H1 (cell line): ENCODE results near the gene ATP13A2. TPM values are rescaled to one million over a fixed set of nuclear protein-coding genes. Genes with fewer than 3 reads are reported as not detected.

Experiments used
- CTCF ChIA-PET: fragments of 300-600 bp; sonication (Branson Sonifier 250); formaldehyde crosslinking; loops from one replicate; lab custom pipeline; 2021; ENCODE audit not compliant: partially characterized antibody; lab: Charles Lee
- POLR2A ChIA-PET: fragments of 300-600 bp; sonication (Branson Sonifier 250); formaldehyde crosslinking; loops from one replicate; lab custom pipeline; 2021; ENCODE audit warnings: inconsistent platforms; ENCODE audit not compliant: partially characterized antibody; lab: Charles Lee
- DNase-seq, 2 experiments: peaks; one replicate each; pipeline versions ENCODE4 v3.0.0 to v3.0.0-alpha.2; 2010 to 2022; ENCODE audit warnings: low spot score in 2 of 2, low read depth in 1 of 2, mixed read lengths in 1 of 2
- FAIRE-seq: peaks from 2 replicates; lab custom pipeline; 2011; peaks lifted over from hg19 to GRCh38; lab: Jason Lieb, UNC
- H2AFZ ChIP-seq: 2 replicates; pipeline ENCODE4 v1.8.1; 2012; ENCODE audit warnings: low read length, inconsistent platforms
- H2AK5ac ChIP-seq: 2 replicates; pipeline ENCODE4 v1.6.1; 2013; ENCODE audit warnings: low read depth, low read length
- H2BK120ac ChIP-seq: replicated peaks from 2 replicates; pipeline ENCODE3; 2013; ENCODE audit warnings: low read depth, low read length, inconsistent platforms
- H2BK12ac ChIP-seq: 2 replicates; pipeline ENCODE4 v1.6.1; 2013; ENCODE audit warnings: low read depth, low read length
- H2BK15ac ChIP-seq: 2 replicates; pipeline ENCODE4 v1.6.1; 2013; ENCODE audit warnings: low read length
- H2BK20ac ChIP-seq: 2 replicates; pipeline ENCODE4 v1.6.1; 2013; ENCODE audit warnings: low read length
- H2BK5ac ChIP-seq: 2 replicates; pipeline ENCODE4 v1.6.1; 2013; ENCODE audit warnings: low read depth, low read length
- H3K14ac ChIP-seq: 2 replicates; pipeline ENCODE4 v1.6.1; 2013; ENCODE audit warnings: inconsistent platforms; ENCODE audit not compliant: insufficient read length
- H3K18ac ChIP-seq: 2 replicates; pipeline ENCODE4 v1.6.1; 2013; ENCODE audit warnings: low read length; ENCODE audit errors: extremely low read depth
- H3K23ac ChIP-seq: 2 replicates; pipeline ENCODE4 v1.6.1; 2013; ENCODE audit warnings: inconsistent platforms; ENCODE audit not compliant: insufficient read length
- H3K23me2 ChIP-seq: 2 replicates; pipeline ENCODE4 v1.6.1; 2013; ENCODE audit warnings: low read depth, low read length
- H3K27ac ChIP-seq: 2 replicates; pipeline ENCODE4 v1.6.1; 2011; ENCODE audit warnings: low read depth, low read length, inconsistent platforms
- H3K27me3 ChIP-seq, 4 experiments: replicated peaks in 1 of 4; 1 replicate in 1 of 4; 2 replicates in 3 of 4; pipeline versions ENCODE4 v1.6.1 to v1.8.1; 2011 to 2013; ENCODE audit warnings: low read length in 3 of 4, mild to moderate bottlenecking in 3 of 4, inconsistent platforms in 2 of 4, mixed read lengths in 2 of 4, moderate library complexity in 1 of 4; ENCODE audit not compliant: control insufficient read depth in 3 of 4, insufficient read depth in 3 of 4; ENCODE audit errors: extremely low read depth in 1 of 4
- H3K36me3 ChIP-seq, 4 experiments: 2 replicates each; pipeline versions ENCODE4 v1.6.1 to v1.8.1; 2011 to 2013; ENCODE audit warnings: mild to moderate bottlenecking in 4 of 4, low read length in 3 of 4, moderate library complexity in 2 of 4, control low read depth in 1 of 4, inconsistent platforms in 1 of 4; ENCODE audit not compliant: insufficient read depth in 4 of 4, control insufficient read depth in 2 of 4
- H3K4ac ChIP-seq: replicated peaks from 2 replicates; pipeline ENCODE3; 2013; ENCODE audit warnings: low read length, low read depth, mixed read lengths, inconsistent platforms; ENCODE audit not compliant: insufficient read length
- H3K4me1 ChIP-seq, 4 experiments: replicated peaks in 1 of 4; 1 replicate in 1 of 4; 2 replicates in 3 of 4; pipeline versions ENCODE4 v1.6.1 to v1.8.1; 2011 to 2013; ENCODE audit warnings: low read length in 3 of 4, inconsistent platforms in 2 of 4, mixed read lengths in 1 of 4; ENCODE audit not compliant: insufficient read depth in 4 of 4, control insufficient read depth in 3 of 4
- H3K4me2 ChIP-seq, 2 experiments: 2 replicates each; pipeline versions ENCODE4 v1.6.1 to v1.8.1; 2011 to 2013; ENCODE audit warnings: low read depth in 2 of 2, low read length in 2 of 2, control low read depth in 1 of 2, inconsistent platforms in 1 of 2, mild to moderate bottlenecking in 1 of 2; ENCODE audit not compliant: insufficient read depth in 1 of 2
- H3K4me3 ChIP-seq, 4 experiments: fragments of 200-600, 300-600 bp in 1 of 4; sonication (generic), shearing (Covaris generic), sonication (Bioruptor Twin) in 1 of 4; 2 replicates each; pipeline versions ENCODE4 v1.5.1 to v1.8.1; 2011 to 2016; ENCODE audit warnings: low read length in 4 of 4, low read depth in 3 of 4, control low read depth in 2 of 4, inconsistent platforms in 2 of 4, mild to moderate bottlenecking in 2 of 4, mixed read lengths in 1 of 4, moderate library complexity in 1 of 4; ENCODE audit not compliant: insufficient read depth in 2 of 4; ENCODE audit errors: extremely low read depth in 1 of 4
- H3K56ac ChIP-seq: replicated peaks from 2 replicates; pipeline ENCODE3; 2013; ENCODE audit warnings: low read depth, mild to moderate bottlenecking, mixed read lengths, low read length, inconsistent platforms; ENCODE audit not compliant: insufficient read length
- H3K79me1 ChIP-seq: 2 replicates; pipeline ENCODE4 v1.6.1; 2013; ENCODE audit warnings: low read depth, low read length, control low read depth
- H3K79me2 ChIP-seq, 2 experiments: 2 replicates each; pipeline versions ENCODE4 v1.6.1 to v1.8.1; 2012 to 2013; ENCODE audit warnings: low read length in 2 of 2, mild to moderate bottlenecking in 2 of 2, inconsistent platforms in 1 of 2; ENCODE audit not compliant: insufficient read depth in 2 of 2, control insufficient read depth in 1 of 2
- H3K9ac ChIP-seq, 4 experiments: replicated peaks in 1 of 4; 1 replicate in 1 of 4; 2 replicates in 3 of 4; pipeline versions ENCODE4 v1.6.1 to v1.8.1; 2011 to 2013; ENCODE audit warnings: low read depth in 3 of 4, low read length in 3 of 4, control low read depth in 2 of 4, mild to moderate bottlenecking in 2 of 4, moderate library complexity in 2 of 4, inconsistent platforms in 1 of 4; ENCODE audit errors: extremely low read depth in 1 of 4
- H3K9me3 ChIP-seq, 2 experiments: 2 replicates each; pipeline versions ENCODE4 v1.6.1 to v1.8.1; 2012 to 2013; ENCODE audit warnings: mild to moderate bottlenecking in 2 of 2, moderate library complexity in 2 of 2, control low read depth in 1 of 2, inconsistent platforms in 1 of 2, low read depth in 1 of 2, low read length in 1 of 2, mixed read lengths in 1 of 2; ENCODE audit not compliant: insufficient read depth in 2 of 2
- H4K20me1 ChIP-seq, 2 experiments: replicated peaks in 1 of 2; 2 replicates each; pipeline versions ENCODE3 to v1.8.1; 2011 to 2013; ENCODE audit warnings: inconsistent platforms in 2 of 2, low read length in 2 of 2, mild to moderate bottlenecking in 1 of 2; ENCODE audit not compliant: insufficient read depth in 2 of 2, control insufficient read depth in 1 of 2
- H4K5ac ChIP-seq: 2 replicates; pipeline ENCODE4 v1.6.1; 2013; ENCODE audit warnings: low read length, low read depth, mixed read lengths, inconsistent platforms; ENCODE audit not compliant: insufficient read length
- H4K8ac ChIP-seq: 2 replicates; pipeline ENCODE4 v1.8.0; 2013; ENCODE audit warnings: mild to moderate bottlenecking, moderate library complexity, low read length, inconsistent platforms; ENCODE audit not compliant: insufficient read depth; ENCODE audit errors: extremely low read depth
- H4K91ac ChIP-seq: replicated peaks from 2 replicates; pipeline ENCODE3; 2013; ENCODE audit warnings: low read length, mixed read lengths, inconsistent platforms; ENCODE audit not compliant: insufficient read length
- EP300 ChIP-seq, 2 experiments: IDR thresholded peaks; 1 replicate in 1 of 2; 2 replicates in 1 of 2; pipeline ENCODE4 v1.6.1; 2011 to 2012; ENCODE audit warnings: low read depth in 2 of 2, low read length in 2 of 2, mild to moderate bottlenecking in 2 of 2, borderline replicate concordance in 1 of 2, inconsistent platforms in 1 of 2, moderate library complexity in 1 of 2
- GABPA ChIP-seq: IDR thresholded peaks from 2 replicates; pipeline ENCODE4 v1.6.1; 2011; ENCODE audit warnings: mild to moderate bottlenecking, low read length, moderate library complexity, borderline replicate concordance; ENCODE audit not compliant: insufficient read depth
- HDAC6 ChIP-seq: IDR thresholded peaks from one replicate; pipeline ENCODE4 v1.7.1; 2012; ENCODE audit warnings: low read depth, mild to moderate bottlenecking, inconsistent platforms, low read length, moderate library complexity
- SIX5 ChIP-seq: IDR thresholded peaks from 2 replicates; pipeline ENCODE4 v1.6.1; 2011; ENCODE audit warnings: mild to moderate bottlenecking, low read depth, low read length
- WGBS, 2 experiments: shearing (Covaris generic) in 1 of 2; methylation state at CpG; one replicate each; pipeline versions ENCODE4 v1.1.6 to v1.1.7; 2013 to 2015; ENCODE audit warnings: low lambda C conversion rate in 2 of 2, mixed read lengths in 2 of 2, inconsistent platforms in 1 of 2, low coverage in 1 of 2, missing lambda C conversion rate in 1 of 2; ENCODE audit not compliant: insufficient replicate concordance in 2 of 2, insufficient coverage in 1 of 2, insufficient read length in 1 of 2; ENCODE audit errors: extremely low coverage in 1 of 2, missing lambda C conversion rate in 1 of 2; 5-methylcytosine and 5-hydroxymethylcytosine counted together
- polyA plus RNA-seq, 7 experiments: library from polyadenylated mRNA; depleted of rRNA in 3 of 7; stranded (reverse) in 5 of 7; unstranded in 2 of 7; fragments of >200 nt in 5 of 7; fragments of 200-250 nt in 2 of 7; gene quantifications; 1 replicate in 5 of 7; 2 replicates in 1 of 7; 4 replicates in 1 of 7; pipeline versions ENCODE4 v1.2.1 to v1.2.3, GENCODE V29; 2011 to 2013; ENCODE audit warnings: missing spikeins in 2 of 7, mixed read lengths in 2 of 7
- total RNA-seq: library from RNA; stranded (reverse); fragmentation: NEBNext Ultra II Directional; extraction: Animal tissue kit (Norgen Biotek cat#: 25700); gene quantifications from 2 replicates; pipeline ENCODE4 v1.2.1, GENCODE V29; 2021
- TF ChIP-seq, protein P1 (sequence below): IDR thresholded peaks from 2 replicates; pipeline ENCODE4 v1.6.1; 2011; ENCODE audit warnings: low read depth, mild to moderate bottlenecking, low read length; ENCODE audit not compliant: insufficient read depth

The ATP13A2 gene
- total and polyA plus RNA-seq, 2 of the 8 experiments (the other 6 are each of a cell fraction or from before 2014, with no cell fraction given) = 82.1 to 83.6 TPM

DNA sequence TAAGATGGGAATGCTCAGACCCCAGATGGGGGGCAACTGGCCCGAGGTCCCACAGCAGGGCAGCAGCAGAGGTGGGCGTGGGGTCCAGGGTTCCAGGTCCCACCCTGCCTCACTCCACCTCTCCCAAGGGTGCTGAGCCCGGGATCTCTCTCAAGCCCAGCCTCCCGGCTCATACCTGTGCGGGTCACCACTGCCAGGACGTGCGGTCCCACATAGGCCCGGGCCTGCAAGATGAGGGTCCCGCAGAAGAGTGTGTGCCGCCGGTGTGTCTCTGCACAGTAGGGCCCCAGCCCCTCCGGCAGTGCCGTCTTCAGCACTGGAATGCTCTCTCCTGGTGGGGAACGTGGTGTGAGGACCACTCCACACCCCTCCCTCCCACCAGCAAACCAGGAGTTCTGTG, 14.9 kb downstream of the ATP13A2 start:
- Histone ChIP-seq H2BK5ac (no peak overlapping the region), H3K4ac (no peak overlapping the region), H2BK15ac (no peak overlapping the region), H3K23me2 (no peaks in the 10 kb centered on the region), H3K9ac (no peak overlapping the region), H3K27me3 (no peaks in the 10 kb centered on the region), H3K4me1 (no peaks in the 10 kb centered on the region), H3K23ac (no peak overlapping the region), H4K8ac (no peak overlapping the region), H2AK5ac (no peak overlapping the region), H4K91ac (no peak overlapping the region), H3K4me2 (no peak overlapping the region), H2BK20ac (no peak overlapping the region), H2BK120ac (no peak overlapping the region), H3K27ac (no peak overlapping the region), H3K56ac (no peak overlapping the region), H3K36me3 (peaks cover 2 to 27% (median 12%) of the 10 kb centered on the region in 4 experiments; a peak in 6 of 8 replicates), H3K4me3 (no peak overlapping the region), H4K20me1 (peaks cover 0 to 8% of the 10 kb centered on the region in 2 experiments), H2BK12ac (no peak overlapping the region), H2AFZ (no peak overlapping the region), H3K79me2 (no peaks in the 10 kb centered on the region), H3K14ac (no peak overlapping the region), H3K9me3 (no peaks in the 10 kb centered on the region), H4K5ac (no peak overlapping the region), H3K79me1 (no peaks in the 10 kb centered on the region), H3K18ac (no peak overlapping the region)
- WGBS, 2 experiments = 91% methylated on average over 12 of the region's 14 CpGs; no CpG with 5 or more reads in 1 of the 2 experiments
- ChIA-PET POLR2A (no interaction called here), CTCF (interaction anchor here (1.4 to 11.4 kb wide), 2 partner anchors 9 to 11 kb away, joined by 3 to 164 read pairs; no protein-coding TSS in a partner anchor)
- DNase-seq (no peak), FAIRE-seq (no peak)
- TF ChIP-seq SIX5 = no peak
- TF ChIP-seq GABPA = no peak
- no peak for TF ChIP-seq EP300 (IDR thresholded peaks at IDR 0.05; ENCODE audit: borderline replicate concordance in 1 of 2, low read depth in 2 of 2, low read length in 2 of 2)
- TF ChIP-seq, protein P1, sequence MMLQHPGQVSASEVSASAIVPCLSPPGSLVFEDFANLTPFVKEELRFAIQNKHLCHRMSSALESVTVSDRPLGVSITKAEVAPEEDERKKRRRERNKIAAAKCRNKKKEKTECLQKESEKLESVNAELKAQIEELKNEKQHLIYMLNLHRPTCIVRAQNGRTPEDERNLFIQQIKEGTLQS = no peak
- no peak for TF ChIP-seq HDAC6
